ENCODE results near the gene NTMT1. TPM values are rescaled to one million over a fixed set of nuclear protein-coding genes. Genes with fewer than 3 reads are reported as not detected.

The NTMT1 gene
- total and polyA plus RNA-seq, 9 of the 15 experiments (the other 6 are each of a cell fraction or from before 2014, with no cell fraction given): 42.1 to 116 (median 74.7) TPM

- TF ChIP-seq PKNOX1 (IDR thresholded peaks at IDR 0.05) (no peak), FOXP1 (CRISPR knock-in tag; IDR thresholded peaks at IDR 0.05) (peak; percentile 66; the same call in 1 of the 2 replicates), ARID4B (CRISPR knock-in tag; IDR thresholded peaks at IDR 0.05) (0 out of 2 replicates have a peak, but pooled peaks have one; percentile 31), ZKSCAN8 (CRISPR knock-in tag; IDR thresholded peaks at IDR 0.05) (no peak), EGR1 (conservative IDR thresholded peaks at IDR 0.05) (peak; percentile 67), USF1 (CRISPR knock-in tag; IDR thresholded peaks at IDR 0.05) (peak; percentile 46), ZNF124 (CRISPR knock-in tag; IDR thresholded peaks at IDR 0.05) (no peak), E2F8 (IDR thresholded peaks at IDR 0.05; ENCODE audit: low read depth, partially characterized antibody) (no peak), THRAP3 (IDR thresholded peaks at IDR 0.05; ENCODE audit: borderline replicate concordance) (no peak), MAX (CRISPR knock-in tag; IDR thresholded peaks at IDR 0.05) (peak; percentile 35; the same call in 1 of the 2 replicates), CCAR2 (IDR thresholded peaks at IDR 0.05; ENCODE audit: low read depth, low read length) (no peak)
- FAIRE-seq: no peak
- Histone ChIP-seq H3K4me1 (replicated peaks in 1 of 2; ENCODE audit: control insufficient read depth in 2 of 2, insufficient read depth in 2 of 2, low read length in 2 of 2) (peaks cover 0 to 42% of the 10 kb centered on the region in 2 experiments; a peak in 3 of 5 replicates), H4K20me1 (replicated peaks; ENCODE audit: control insufficient read depth, insufficient read depth, low read length) (peaks cover 19% of the 10 kb centered on the region; the same call in 1 of the 2 replicates), H3K27ac (ENCODE audit: extremely low read depth, low read depth, low read length) (no peak overlapping the region), H3K4me2 (ENCODE audit: insufficient read depth, low read length) (peak overlapping the region; percentile 1; the same call in 1 of the 2 replicates), H3K9ac (ENCODE audit: insufficient read depth in 1 of 2, low read depth in 2 of 2, low read length in 2 of 2) (peak overlapping the region in 1 of 2 experiments; percentile 61; a peak in 2 of 4 replicates), H3K27me3 (ENCODE audit: control insufficient read depth in 2 of 2, insufficient read depth in 2 of 2, low read length in 2 of 2) (peaks cover 25 to 47% of the 10 kb centered on the region in 2 experiments), H3K36me3 (ENCODE audit: control insufficient read depth, insufficient read depth, low read length) (no peaks in the 10 kb centered on the region), H3K79me2 (ENCODE audit: control insufficient read depth, insufficient read depth, low read length) (no peaks in the 10 kb centered on the region), H3K9me3 (replicated peaks; ENCODE audit: control insufficient read depth, insufficient read depth, low read depth, low read length) (no peaks in the 10 kb centered on the region), H3K9me1 (ENCODE audit: control insufficient read depth, insufficient read depth, low read length) (peaks cover 4% of the 10 kb centered on the region), H3K4me3 (no peak overlapping the region), H2AFZ (ENCODE audit: low read depth, low read length) (0 out of 2 replicates have a peak overlapping the region, but pooled peaks have one; percentile 63)
- ATAC-seq: no peak
- ChIA-PET CTCF (ENCODE audit: low intra/inter-chr PET ratio) (no interaction called here), POLR2A (interaction anchor here (0.9 to 2.0 kb wide), 2 partner anchors 8 kb away, joined by 3 to 7 read pairs; no protein-coding TSS in a partner anchor)
- intact Hi-C loops (cut with micrococcal nuclease) (loop anchor here (5.0 kb wide), 1 partner anchor 1010 kb away; no protein-coding TSS in a partner anchor), in situ Hi-C loops (cut with MboI) (loop anchor here (5.0 kb wide), 1 partner anchor 1525 kb away; no protein-coding TSS in a partner anchor)
- no peak for DNase-seq (ENCODE audit: extremely low read depth in 1 of 4, low spot score in 3 of 4)
- 9% methylated on average over 11 of the region's 11 CpGs for WGBS (ENCODE audit: insufficient coverage, low coverage, missing lambda C conversion rate)
- BruUV-seq (replicated peaks): no TSS peak
Measured at GRCh38 chr9:129681924-129682323, 56.0 kb downstream of the NTMT1 start.

Measured in K562 (cell line).